Neural cell (in vitro differentiated cells): ENCODE measurements around the gene CCDC179.

Source experiments
- EP300 ChIP-seq: fragments of 450-650 bp; conservative IDR thresholded peaks from 2 replicates; pipeline ENCODE4 v1.6.1; 2014; ENCODE audit warnings: antibody characterized with exemption, mild to moderate bottlenecking, moderate library complexity; ENCODE audit not compliant: poor library complexity, severe bottlenecking
- POLR2AphosphoS5 ChIP-seq: IDR thresholded peaks from 2 replicates; pipeline ENCODE4 v1.6.1; 2012
- RAD21 ChIP-seq: fragments of 450-650 bp; conservative IDR thresholded peaks from 2 replicates; pipeline ENCODE4 v1.6.1; 2014; ENCODE audit warnings: antibody characterized with exemption, mild to moderate bottlenecking, moderate library complexity
- SMC3 ChIP-seq: fragments of 450-650 bp; conservative IDR thresholded peaks from 2 replicates; pipeline ENCODE4 v1.6.1; 2014; ENCODE audit warnings: antibody characterized with exemption, mild to moderate bottlenecking, moderate library complexity; ENCODE audit not compliant: poor library complexity
- TF ChIP-seq, protein P1 (sequence below): fragments of 450-650 bp; IDR thresholded peaks from 2 replicates; pipeline ENCODE4 v1.5.1; 2014; ENCODE audit warnings: antibody characterized with exemption, mild to moderate bottlenecking, moderate library complexity; ENCODE audit not compliant: poor library complexity, severe bottlenecking
- TF ChIP-seq, protein P2 (sequence below): IDR thresholded peaks from 2 replicates; pipeline ENCODE4 v1.6.1; 2012; ENCODE audit warnings: borderline replicate concordance

- TF ChIP-seq POLR2AphosphoS5, result peak; percentile 72
- TF ChIP-seq, protein P1, sequence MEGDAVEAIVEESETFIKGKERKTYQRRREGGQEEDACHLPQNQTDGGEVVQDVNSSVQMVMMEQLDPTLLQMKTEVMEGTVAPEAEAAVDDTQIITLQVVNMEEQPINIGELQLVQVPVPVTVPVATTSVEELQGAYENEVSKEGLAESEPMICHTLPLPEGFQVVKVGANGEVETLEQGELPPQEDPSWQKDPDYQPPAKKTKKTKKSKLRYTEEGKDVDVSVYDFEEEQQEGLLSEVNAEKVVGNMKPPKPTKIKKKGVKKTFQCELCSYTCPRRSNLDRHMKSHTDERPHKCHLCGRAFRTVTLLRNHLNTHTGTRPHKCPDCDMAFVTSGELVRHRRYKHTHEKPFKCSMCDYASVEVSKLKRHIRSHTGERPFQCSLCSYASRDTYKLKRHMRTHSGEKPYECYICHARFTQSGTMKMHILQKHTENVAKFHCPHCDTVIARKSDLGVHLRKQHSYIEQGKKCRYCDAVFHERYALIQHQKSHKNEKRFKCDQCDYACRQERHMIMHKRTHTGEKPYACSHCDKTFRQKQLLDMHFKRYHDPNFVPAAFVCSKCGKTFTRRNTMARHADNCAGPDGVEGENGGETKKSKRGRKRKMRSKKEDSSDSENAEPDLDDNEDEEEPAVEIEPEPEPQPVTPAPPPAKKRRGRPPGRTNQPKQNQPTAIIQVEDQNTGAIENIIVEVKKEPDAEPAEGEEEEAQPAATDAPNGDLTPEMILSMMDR, result no peak
- peak; percentile 98 for TF ChIP-seq EP300
- no peak for TF ChIP-seq SMC3
- TF ChIP-seq, protein P2, sequence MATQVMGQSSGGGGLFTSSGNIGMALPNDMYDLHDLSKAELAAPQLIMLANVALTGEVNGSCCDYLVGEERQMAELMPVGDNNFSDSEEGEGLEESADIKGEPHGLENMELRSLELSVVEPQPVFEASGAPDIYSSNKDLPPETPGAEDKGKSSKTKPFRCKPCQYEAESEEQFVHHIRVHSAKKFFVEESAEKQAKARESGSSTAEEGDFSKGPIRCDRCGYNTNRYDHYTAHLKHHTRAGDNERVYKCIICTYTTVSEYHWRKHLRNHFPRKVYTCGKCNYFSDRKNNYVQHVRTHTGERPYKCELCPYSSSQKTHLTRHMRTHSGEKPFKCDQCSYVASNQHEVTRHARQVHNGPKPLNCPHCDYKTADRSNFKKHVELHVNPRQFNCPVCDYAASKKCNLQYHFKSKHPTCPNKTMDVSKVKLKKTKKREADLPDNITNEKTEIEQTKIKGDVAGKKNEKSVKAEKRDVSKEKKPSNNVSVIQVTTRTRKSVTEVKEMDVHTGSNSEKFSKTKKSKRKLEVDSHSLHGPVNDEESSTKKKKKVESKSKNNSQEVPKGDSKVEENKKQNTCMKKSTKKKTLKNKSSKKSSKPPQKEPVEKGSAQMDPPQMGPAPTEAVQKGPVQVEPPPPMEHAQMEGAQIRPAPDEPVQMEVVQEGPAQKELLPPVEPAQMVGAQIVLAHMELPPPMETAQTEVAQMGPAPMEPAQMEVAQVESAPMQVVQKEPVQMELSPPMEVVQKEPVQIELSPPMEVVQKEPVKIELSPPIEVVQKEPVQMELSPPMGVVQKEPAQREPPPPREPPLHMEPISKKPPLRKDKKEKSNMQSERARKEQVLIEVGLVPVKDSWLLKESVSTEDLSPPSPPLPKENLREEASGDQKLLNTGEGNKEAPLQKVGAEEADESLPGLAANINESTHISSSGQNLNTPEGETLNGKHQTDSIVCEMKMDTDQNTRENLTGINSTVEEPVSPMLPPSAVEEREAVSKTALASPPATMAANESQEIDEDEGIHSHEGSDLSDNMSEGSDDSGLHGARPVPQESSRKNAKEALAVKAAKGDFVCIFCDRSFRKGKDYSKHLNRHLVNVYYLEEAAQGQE, result no peak
- TF ChIP-seq RAD21, result no peak
Measured at GRCh38 chr11:22800482-22800881, 59.8 kb downstream of the CCDC179 start.
